ENCODE results near the gene LRRC32. TPM values are rescaled to one million over a fixed set of nuclear protein-coding genes. Genes with fewer than 3 reads are reported as not detected.

LRRC32 gene
- total and polyA plus RNA-seq, 9 of the 15 experiments (the other 6 are each of a cell fraction or from before 2014, with no cell fraction given), result 0.10 to 0.50 (median 0.19) TPM; not detected in 5

- intact Hi-C loops (cut with micrococcal nuclease), result no loop called here
Observed at GRCh38 chr11:76693806-76694205, 23.3 kb upstream of the LRRC32 start.

More at GRCh38 chr11:76693806-76694205, 23.3 kb upstream of the LRRC32 start:
- H3K79me2 ChIP-seq (ENCODE audit: control insufficient read depth, insufficient read depth, low read length), result no peaks in the 10 kb centered on the region
- no peak for TF ChIP-seq POLR3G (IDR thresholded peaks at IDR 0.05; ENCODE audit: extremely low read depth, insufficient read length, insufficient replicate concordance)
- no peak for TF ChIP-seq JUND (IDR thresholded peaks at IDR 0.05; ENCODE audit: borderline replicate concordance, low read depth, low read length)
- no peak for TF ChIP-seq JUND (tag; IDR thresholded peaks at IDR 0.05; ENCODE audit: borderline replicate concordance, low read depth, low read length)
- no peak for TF ChIP-seq RFX1 (IDR thresholded peaks at IDR 0.05)
- no peak for TF ChIP-seq VEZF1 (CRISPR knock-in tag; IDR thresholded peaks at IDR 0.05)
- no peak for TF ChIP-seq SRSF7 (optimal IDR thresholded peaks at IDR 0.05; ENCODE audit: low read depth, low read length)
- TF ChIP-seq ZNF76 (CRISPR knock-in tag; IDR thresholded peaks at IDR 0.05; ENCODE audit: borderline replicate concordance), result no peak
- no peak for TF ChIP-seq MXI1 (IDR thresholded peaks at IDR 0.05; ENCODE audit: low read depth, low read length)
- no peak for TF ChIP-seq NCOA6 (IDR thresholded peaks at IDR 0.05)
- TF ChIP-seq HMG20A (CRISPR knock-in tag; conservative IDR thresholded peaks at IDR 0.05), result no peak
- no peak for TF ChIP-seq ZBTB2 (IDR thresholded peaks at IDR 0.05)
- no peak for TF ChIP-seq ZKSCAN8 (CRISPR knock-in tag; IDR thresholded peaks at IDR 0.05)
- no peak overlapping the region for H2AFZ ChIP-seq (ENCODE audit: low read depth, low read length)
- ATAC-seq (no peak), FAIRE-seq (no peak), DNase-seq (ENCODE audit: extremely low read depth in 1 of 4, low spot score in 3 of 4) (no peak)
- no peak overlapping the region for H3K4me2 ChIP-seq (ENCODE audit: insufficient read depth, low read length)
- H3K9me1 ChIP-seq (ENCODE audit: control insufficient read depth, insufficient read depth, low read length), result no peaks in the 10 kb centered on the region
- in situ Hi-C loops (cut with MboI), result no loop called here
- no peak overlapping the region for H3K27ac ChIP-seq (ENCODE audit: extremely low read depth, low read depth, low read length)
- no peak overlapping the region for H3K4me3 ChIP-seq
- no TSS peak for BruUV-seq (replicated peaks)
- no peaks in the 10 kb centered on the region; a peak in 1 of 5 replicates for H3K27me3 ChIP-seq (ENCODE audit: control insufficient read depth in 2 of 2, insufficient read depth in 2 of 2, low read length in 2 of 2)
- H3K4me1 ChIP-seq (replicated peaks in 1 of 2; ENCODE audit: control insufficient read depth in 2 of 2, insufficient read depth in 2 of 2, low read length in 2 of 2), result peaks cover 9 to 29% of the 10 kb centered on the region in 2 experiments
- H3K36me3 ChIP-seq (ENCODE audit: control insufficient read depth, insufficient read depth, low read length), result no peaks in the 10 kb centered on the region
- no peak overlapping the region for H3K9ac ChIP-seq (ENCODE audit: insufficient read depth in 1 of 2, low read depth in 2 of 2, low read length in 2 of 2)
- H4K20me1 ChIP-seq (replicated peaks; ENCODE audit: control insufficient read depth, insufficient read depth, low read length), result no peaks in the 10 kb centered on the region
- CTCF ChIA-PET (ENCODE audit: low intra/inter-chr PET ratio), result no interaction called here
- POLR2A ChIA-PET, result interaction anchor here (0.6 kb wide), 1 partner anchor 1860 kb away, joined by 3 read pairs; no protein-coding TSS in a partner anchor
- no peaks in the 10 kb centered on the region for H3K9me3 ChIP-seq (replicated peaks; ENCODE audit: control insufficient read depth, insufficient read depth, low read depth, low read length)
